ENCODE data around the gene TOMM70.

- no peak for TF ChIP-seq POLR2AphosphoS5 (IDR thresholded peaks at IDR 0.05; ENCODE audit: low read depth, low read length)
- TF ChIP-seq POLR2A (IDR thresholded peaks at IDR 0.05; ENCODE audit: low read depth, low read length), result no peak
- TF ChIP-seq POU2F2 (IDR thresholded peaks at IDR 0.05; ENCODE audit: low read depth, low read length), result no peak
- no peak for TF ChIP-seq SPI1 (IDR thresholded peaks at IDR 0.05; ENCODE audit: low read depth, low read length)
- no peak for TF ChIP-seq TAF1 (IDR thresholded peaks at IDR 0.05; ENCODE audit: low read depth, low read length)
- TF ChIP-seq PAX5 (IDR thresholded peaks at IDR 0.05; ENCODE audit: insufficient read depth, low read length, severe bottlenecking), result no peak
These were observed 37.1 kb upstream of the TOMM70 start for GRCh38 chr3:100437721-100438622.

All from GM12891 (cell line).